ENCODE data around the gene FAAH.

GRCh38 chr1:46445773-46446256 lies 51.7 kb downstream of the FAAH start:
- TF ChIP-seq ZNF263 (CRISPR knock-in tag; IDR thresholded peaks at IDR 0.05; ENCODE audit: low read depth) (no peak), CTCF (IDR thresholded peaks at IDR 0.05) (no peak), MYBL2 (CRISPR knock-in tag; IDR thresholded peaks at IDR 0.05) (no peak), IRF2 (CRISPR knock-in tag; IDR thresholded peaks at IDR 0.05; ENCODE audit: borderline replicate concordance, low read depth) (no peak), MAX (CRISPR knock-in tag; IDR thresholded peaks at IDR 0.05) (no peak), GABPB1 (CRISPR knock-in tag; IDR thresholded peaks at IDR 0.05) (no peak), SOX15 (CRISPR knock-in tag; IDR thresholded peaks at IDR 0.05) (no peak)
- TF ChIP-seq, protein P1, sequence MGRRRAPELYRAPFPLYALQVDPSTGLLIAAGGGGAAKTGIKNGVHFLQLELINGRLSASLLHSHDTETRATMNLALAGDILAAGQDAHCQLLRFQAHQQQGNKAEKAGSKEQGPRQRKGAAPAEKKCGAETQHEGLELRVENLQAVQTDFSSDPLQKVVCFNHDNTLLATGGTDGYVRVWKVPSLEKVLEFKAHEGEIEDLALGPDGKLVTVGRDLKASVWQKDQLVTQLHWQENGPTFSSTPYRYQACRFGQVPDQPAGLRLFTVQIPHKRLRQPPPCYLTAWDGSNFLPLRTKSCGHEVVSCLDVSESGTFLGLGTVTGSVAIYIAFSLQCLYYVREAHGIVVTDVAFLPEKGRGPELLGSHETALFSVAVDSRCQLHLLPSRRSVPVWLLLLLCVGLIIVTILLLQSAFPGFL (CRISPR knock-in tag; IDR thresholded peaks at IDR 0.05; ENCODE audit: borderline replicate concordance) = no peak
- TF ChIP-seq, protein P2, sequence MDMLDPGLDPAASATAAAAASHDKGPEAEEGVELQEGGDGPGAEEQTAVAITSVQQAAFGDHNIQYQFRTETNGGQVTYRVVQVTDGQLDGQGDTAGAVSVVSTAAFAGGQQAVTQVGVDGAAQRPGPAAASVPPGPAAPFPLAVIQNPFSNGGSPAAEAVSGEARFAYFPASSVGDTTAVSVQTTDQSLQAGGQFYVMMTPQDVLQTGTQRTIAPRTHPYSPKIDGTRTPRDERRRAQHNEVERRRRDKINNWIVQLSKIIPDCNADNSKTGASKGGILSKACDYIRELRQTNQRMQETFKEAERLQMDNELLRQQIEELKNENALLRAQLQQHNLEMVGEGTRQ (CRISPR knock-in tag; IDR thresholded peaks at IDR 0.05) = no peak
- TF ChIP-seq, protein P3, sequence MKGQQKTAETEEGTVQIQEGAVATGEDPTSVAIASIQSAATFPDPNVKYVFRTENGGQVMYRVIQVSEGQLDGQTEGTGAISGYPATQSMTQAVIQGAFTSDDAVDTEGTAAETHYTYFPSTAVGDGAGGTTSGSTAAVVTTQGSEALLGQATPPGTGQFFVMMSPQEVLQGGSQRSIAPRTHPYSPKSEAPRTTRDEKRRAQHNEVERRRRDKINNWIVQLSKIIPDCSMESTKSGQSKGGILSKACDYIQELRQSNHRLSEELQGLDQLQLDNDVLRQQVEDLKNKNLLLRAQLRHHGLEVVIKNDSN (CRISPR knock-in tag; IDR thresholded peaks at IDR 0.05) = no peak
- TF ChIP-seq, protein P4, sequence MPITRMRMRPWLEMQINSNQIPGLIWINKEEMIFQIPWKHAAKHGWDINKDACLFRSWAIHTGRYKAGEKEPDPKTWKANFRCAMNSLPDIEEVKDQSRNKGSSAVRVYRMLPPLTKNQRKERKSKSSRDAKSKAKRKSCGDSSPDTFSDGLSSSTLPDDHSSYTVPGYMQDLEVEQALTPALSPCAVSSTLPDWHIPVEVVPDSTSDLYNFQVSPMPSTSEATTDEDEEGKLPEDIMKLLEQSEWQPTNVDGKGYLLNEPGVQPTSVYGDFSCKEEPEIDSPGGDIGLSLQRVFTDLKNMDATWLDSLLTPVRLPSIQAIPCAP (CRISPR knock-in tag; IDR thresholded peaks at IDR 0.05) = no peak

All from WTC11 (cell line).